Suprapubic skin (tissue), 4 donors: Measurements from ENCODE around the gene TENT4A.

ENCODE experiments used
- EP300 ChIP-seq: sonication (generic); formaldehyde crosslinking; IDR thresholded peaks from one replicate; pipeline ENCODE4 v1.6.1; 2017; ENCODE audit warnings: antibody characterized with exemption
- POLR2AphosphoS5 ChIP-seq, 3 donors: sonication (generic); formaldehyde crosslinking; IDR thresholded peaks; one replicate each; pipeline ENCODE4 v1.6.1; 2017; ENCODE audit warnings: antibody characterized with exemption in 3 of 3

DNA sequence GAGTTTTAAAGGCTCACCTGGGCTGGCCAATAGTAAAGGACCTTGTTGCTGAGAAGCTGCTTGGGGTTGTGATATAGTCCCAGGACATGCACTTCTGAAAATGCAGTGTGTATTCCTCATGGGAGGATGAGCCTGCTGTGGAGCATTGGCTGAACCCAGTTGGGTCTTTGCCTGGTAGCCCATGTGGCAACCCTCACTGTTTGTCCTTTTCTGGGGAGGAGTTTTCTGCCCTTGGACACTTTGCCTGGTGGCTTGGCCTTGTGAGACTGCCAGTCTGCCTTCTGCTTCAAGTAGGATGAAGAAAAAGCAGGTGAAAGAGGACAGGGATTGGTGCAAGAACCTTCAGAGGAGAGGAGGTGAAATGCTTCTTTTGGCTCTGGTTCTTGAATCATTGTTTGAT is 4.0 kb downstream of the TENT4A start:
- TF ChIP-seq POLR2AphosphoS5 (IDR thresholded peaks at IDR 0.05): no peak
- no peak for TF ChIP-seq EP300
